GM10248 (cell line): ENCODE results near the gene ARPP21.
"Not testable (repeated sequence)": the region's sequence is repeated elsewhere in the genome, so short reads cannot be mapped to it uniquely, and the experiment has no call there.

Experiments
- CTCF ChIA-PET: fragments of 300-600 bp; sonication (Branson Sonifier 250); formaldehyde crosslinking; extraction: SDS; loops from one replicate; lab custom pipeline; 2021; ENCODE audit warnings: antibody characterized with exemption; lab: Yijun Ruan, JAX
- POLR2A ChIA-PET: fragments of 350-650 bp; sonication (Branson Sonifier 250); formaldehyde crosslinking; extraction: SDS; loops from one replicate; lab custom pipeline; 2020; ENCODE audit warnings: antibody characterized with exemption; lab: Yijun Ruan, JAX
- DNase-seq: peaks from one replicate; pipeline ENCODE4 v3.0.0; 2012; ENCODE audit errors: extremely low spot score
- CTCF ChIP-seq: IDR thresholded peaks from 2 replicates; pipeline ENCODE4 v1.5.1; 2012; ENCODE audit warnings: mild to moderate bottlenecking, low read depth; ENCODE audit errors: extremely low read depth, missing control alignments, control extremely low read depth

The ARPP21 gene

GRCh38 chr3:35601959-35602358, 37.4 kb upstream of the ARPP21 start:
- ChIA-PET CTCF (no interaction called here), POLR2A (no interaction called here)
- DNase-seq = no peak
- no peak for TF ChIP-seq CTCF

- POLR2A ChIA-PET = no interaction called here
- no peak for DNase-seq
- CTCF ChIA-PET = no interaction called here
- TF ChIP-seq CTCF = no peak
Measured at GRCh38 chr3:35602395-35602936, 36.9 kb upstream of the ARPP21 start.

GRCh38 chr3:35616346-35616745, 23.0 kb upstream of the ARPP21 start:
- ChIA-PET POLR2A (no interaction called here), CTCF (no interaction called here)
- TF ChIP-seq CTCF = no peak
- DNase-seq = no peak

GRCh38 chr3:35617370-35617769, 22.0 kb upstream of the ARPP21 start:
- no peak for TF ChIP-seq CTCF
- CTCF ChIA-PET = no interaction called here
- POLR2A ChIA-PET = no interaction called here
- DNase-seq = no peak

GRCh38 chr3:35620238-35620637, 19.1 kb upstream of the ARPP21 start:
- DNase-seq, POLR2A ChIA-PET: not testable (repeated sequence)
- CTCF ChIA-PET = interaction anchor here (1.1 to 1.3 kb wide), 3 partner anchors 10 to 26 kb away, joined by 3 to 4 read pairs (median 3); no protein-coding TSS in a partner anchor

GRCh38 chr3:35624698-35625097, 14.6 kb upstream of the ARPP21 start:
- TF ChIP-seq CTCF = no peak
- DNase-seq = no peak
- ChIA-PET CTCF (no interaction called here), POLR2A (no interaction called here)

GRCh38 chr3:35633332-35634124, 5.8 kb upstream of the ARPP21 start:
- TF ChIP-seq CTCF = no peak
- ChIA-PET POLR2A (no interaction called here), CTCF (interaction anchor here (0.9 to 1.1 kb wide), 2 partner anchors 9 to 26 kb away, joined by 3 read pairs; no protein-coding TSS in a partner anchor)
- DNase-seq = no peak
